Measurements from ENCODE around the gene DNMT3B.

GRCh38 chr20:32798046-32798981 is 36.1 kb downstream of the DNMT3B start:
- TF ChIP-seq EZH2 (IDR thresholded peaks at IDR 0.05; ENCODE audit: borderline replicate concordance, low read depth, low read length, severe bottlenecking) = no peak
- TF ChIP-seq CTCF (IDR thresholded peaks at IDR 0.05; ENCODE audit: borderline replicate concordance, extremely low read depth, low read length, poor library complexity, severe bottlenecking) = no peak

All from DND-41 (cell line).